C4-2B (cell line): ENCODE measurements around the gene SCRT2.

Experiments used
- ZFX ChIP-seq: fragments of 450-650 bp; IDR thresholded peaks from 2 replicates; pipeline ENCODE4 v1.6.1; 2017
- TF ChIP-seq, protein P1 (sequence below): fragments of 450-650 bp; conservative IDR thresholded peaks from 2 replicates; pipeline ENCODE4 v1.5.1; 2017; ENCODE audit warnings: mild to moderate bottlenecking

DNA sequence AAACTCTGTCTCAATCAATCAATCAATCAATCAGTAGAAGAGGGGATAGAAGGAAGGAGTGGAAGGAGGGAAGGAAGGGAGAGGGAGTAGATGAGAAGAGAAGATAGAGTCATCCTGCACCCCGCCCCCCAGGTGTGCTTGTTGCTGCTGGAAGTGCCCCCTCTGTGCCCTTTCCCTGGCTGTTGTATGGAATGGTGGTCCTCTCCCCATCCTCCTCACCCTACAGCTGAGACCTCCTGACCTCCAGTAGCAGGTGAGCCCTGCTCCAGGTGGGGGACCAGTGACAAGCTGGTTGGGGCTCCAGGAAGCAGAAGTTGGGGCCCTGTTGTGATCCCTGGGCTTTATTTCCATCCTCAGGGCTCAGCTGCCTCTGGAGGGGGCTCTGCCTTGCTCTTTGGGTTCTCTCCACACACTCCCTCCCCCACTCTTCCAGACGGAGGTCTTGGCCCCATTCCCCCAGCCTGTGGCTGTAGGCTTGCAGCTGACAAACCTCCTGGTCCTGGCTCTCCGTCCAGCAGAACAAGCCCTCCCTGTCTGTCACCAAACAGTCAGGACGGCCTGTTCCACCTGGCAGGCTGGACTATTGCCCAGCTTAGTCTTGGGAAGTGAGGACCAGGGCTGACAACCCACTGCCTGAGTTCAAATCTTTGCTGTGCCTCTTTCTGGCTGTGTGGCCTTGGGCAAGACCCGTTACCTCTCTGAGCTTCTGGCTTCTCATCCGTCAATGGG lies 26.0 kb upstream of the SCRT2 start:
- TF ChIP-seq, protein P1, sequence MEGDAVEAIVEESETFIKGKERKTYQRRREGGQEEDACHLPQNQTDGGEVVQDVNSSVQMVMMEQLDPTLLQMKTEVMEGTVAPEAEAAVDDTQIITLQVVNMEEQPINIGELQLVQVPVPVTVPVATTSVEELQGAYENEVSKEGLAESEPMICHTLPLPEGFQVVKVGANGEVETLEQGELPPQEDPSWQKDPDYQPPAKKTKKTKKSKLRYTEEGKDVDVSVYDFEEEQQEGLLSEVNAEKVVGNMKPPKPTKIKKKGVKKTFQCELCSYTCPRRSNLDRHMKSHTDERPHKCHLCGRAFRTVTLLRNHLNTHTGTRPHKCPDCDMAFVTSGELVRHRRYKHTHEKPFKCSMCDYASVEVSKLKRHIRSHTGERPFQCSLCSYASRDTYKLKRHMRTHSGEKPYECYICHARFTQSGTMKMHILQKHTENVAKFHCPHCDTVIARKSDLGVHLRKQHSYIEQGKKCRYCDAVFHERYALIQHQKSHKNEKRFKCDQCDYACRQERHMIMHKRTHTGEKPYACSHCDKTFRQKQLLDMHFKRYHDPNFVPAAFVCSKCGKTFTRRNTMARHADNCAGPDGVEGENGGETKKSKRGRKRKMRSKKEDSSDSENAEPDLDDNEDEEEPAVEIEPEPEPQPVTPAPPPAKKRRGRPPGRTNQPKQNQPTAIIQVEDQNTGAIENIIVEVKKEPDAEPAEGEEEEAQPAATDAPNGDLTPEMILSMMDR: no peak
- no peak for TF ChIP-seq ZFX
